Nephron progenitor cell (in vitro differentiated cells): ENCODE results near the gene DRC7.

Source experiments
- DNase-seq: peaks from one replicate; pipeline ENCODE4 v3.0.0; 2021
- H3K27ac Mint-ChIP-seq: 2 replicates; pipeline ENCODE4 v1.8.0; 2021; ENCODE audit warnings: mild to moderate bottlenecking, moderate library complexity, mixed read lengths
- H3K27me3 Mint-ChIP-seq: 2 replicates; pipeline ENCODE4 v1.8.0; 2021; ENCODE audit warnings: mild to moderate bottlenecking, low read depth, mixed read lengths; ENCODE audit not compliant: poor library complexity
- H3K36me3 Mint-ChIP-seq: 2 replicates; pipeline ENCODE4 v1.8.0; 2021; ENCODE audit warnings: low read depth, mixed read lengths
- H3K4me1 Mint-ChIP-seq: 2 replicates; pipeline ENCODE4 v1.8.0; 2021; ENCODE audit warnings: mixed read lengths
- H3K4me3 Mint-ChIP-seq: 2 replicates; pipeline ENCODE4 v1.8.0; 2021; ENCODE audit warnings: mild to moderate bottlenecking, moderate library complexity, mixed read lengths
- H3K9me3 Mint-ChIP-seq: 2 replicates; pipeline ENCODE4 v1.8.0; 2021; ENCODE audit warnings: mild to moderate bottlenecking, moderate library complexity, mixed read lengths
- CTCF ChIP-seq: fragments of 200-600 bp; sonication (generic); IDR thresholded peaks from 2 replicates; pipeline ENCODE4 v1.5.0; 2021; ENCODE audit warnings: antibody characterized with exemption

Gene DRC7

GRCh38 chr16:57677622-57678369 is 16.8 kb upstream of the DRC7 start:
- Mint-ChIP-seq H3K27me3 (peaks cover 5% of the 10 kb centered on the region), H3K4me3 (no peak overlapping the region), H3K27ac (no peak overlapping the region), H3K9me3 (no peaks in the 10 kb centered on the region), H3K36me3 (no peaks in the 10 kb centered on the region), H3K4me1 (peaks cover 56% of the 10 kb centered on the region)
- no peak for TF ChIP-seq CTCF
- no peak for DNase-seq

- Mint-ChIP-seq H3K36me3 (no peaks in the 10 kb centered on the region), H3K27me3 (peaks cover 5% of the 10 kb centered on the region), H3K9me3 (no peaks in the 10 kb centered on the region), H3K4me1 (peaks cover 65% of the 10 kb centered on the region), H3K27ac (no peak overlapping the region), H3K4me3 (no peak overlapping the region)
- no peak for TF ChIP-seq CTCF
- DNase-seq: no peak
Observed at GRCh38 chr16:57679016-57679415, 15.6 kb upstream of the DRC7 start.

- DNase-seq: no peak
- Mint-ChIP-seq H3K36me3 (no peaks in the 10 kb centered on the region), H3K4me3 (no peak overlapping the region), H3K4me1 (peaks cover 65% of the 10 kb centered on the region), H3K9me3 (no peaks in the 10 kb centered on the region), H3K27ac (no peak overlapping the region), H3K27me3 (peaks cover 5% of the 10 kb centered on the region)
- TF ChIP-seq CTCF: no peak
Observed at GRCh38 chr16:57679767-57680482, 14.7 kb upstream of the DRC7 start.

DNA sequence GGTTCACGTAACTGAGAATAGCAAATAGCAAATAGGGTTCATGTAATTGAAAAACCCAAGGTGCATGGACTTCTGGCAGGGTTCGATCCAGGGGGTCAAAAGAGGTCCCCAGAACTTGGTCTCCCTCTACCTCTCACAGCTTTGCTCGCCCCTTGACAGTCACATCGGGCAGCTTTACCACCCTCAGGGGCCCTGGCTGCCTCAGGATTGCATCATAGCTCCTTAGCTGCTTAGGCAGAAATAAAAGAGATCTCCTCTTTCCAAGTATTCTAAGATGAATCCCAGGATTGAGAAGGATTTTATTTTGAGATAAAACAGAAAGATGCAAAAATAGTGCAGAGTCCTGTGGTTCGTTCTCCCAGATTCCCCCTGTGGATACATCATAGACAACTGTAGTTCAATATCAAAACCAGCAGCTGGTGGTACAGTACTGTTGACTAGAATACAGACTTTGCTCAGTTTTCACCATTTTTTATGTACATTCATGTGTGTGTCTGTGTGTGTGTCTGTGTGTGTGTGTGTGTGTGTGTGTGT is 13.7 kb upstream of the DRC7 start:
- H3K27ac Mint-ChIP-seq: no peak overlapping the region

DNA sequence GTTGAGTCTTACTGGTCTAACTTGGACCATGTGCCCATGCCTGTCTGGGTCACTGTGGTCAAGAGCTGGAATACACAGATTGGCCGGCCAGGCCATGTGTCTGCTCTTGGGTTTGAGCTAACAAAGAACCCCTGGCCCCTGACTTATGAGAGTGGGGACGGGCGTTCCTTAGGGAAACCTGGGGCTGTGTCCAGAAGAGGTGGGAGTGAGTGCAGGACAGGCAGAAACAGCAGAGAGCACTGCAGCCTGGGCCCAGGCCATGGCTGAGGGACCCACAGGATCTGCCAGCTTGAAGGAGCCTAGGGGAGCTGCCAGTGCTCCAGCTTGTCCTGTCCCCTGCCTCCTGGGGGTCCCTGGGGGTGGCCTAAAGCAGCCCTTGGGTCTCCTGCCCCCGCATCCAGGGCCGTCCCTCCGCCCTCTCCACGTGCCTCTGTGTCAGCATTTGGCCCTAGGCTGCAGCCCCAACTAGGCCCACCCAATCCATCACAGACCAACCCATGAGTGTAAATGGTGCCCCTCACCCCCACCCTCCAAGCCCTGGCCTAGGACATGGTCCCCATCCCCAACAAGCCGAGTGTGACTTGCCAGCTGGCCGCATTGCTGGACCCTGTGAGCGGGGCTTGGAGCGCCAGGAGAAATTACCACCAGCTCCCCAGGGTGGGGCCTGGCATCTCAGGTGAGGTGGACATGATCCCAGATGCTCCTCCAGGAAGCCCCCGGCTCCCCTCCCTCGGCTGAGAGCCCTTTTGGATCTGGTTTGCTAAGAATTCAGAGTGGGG is 12.5 kb upstream of the DRC7 start:
- H3K4me3 Mint-ChIP-seq: no peak overlapping the region
- no peak overlapping the region for H3K27ac Mint-ChIP-seq
- H3K9me3 Mint-ChIP-seq: no peaks in the 10 kb centered on the region
- TF ChIP-seq CTCF: no peak
- H3K36me3 Mint-ChIP-seq: no peaks in the 10 kb centered on the region
- no peak for DNase-seq
- peaks cover 58% of the 10 kb centered on the region for H3K4me1 Mint-ChIP-seq
- no peaks in the 10 kb centered on the region for H3K27me3 Mint-ChIP-seq

More for the DNA sequence above, 13.7 kb upstream of the DRC7 start:
- no peaks in the 10 kb centered on the region for H3K9me3 Mint-ChIP-seq
- H3K4me3 Mint-ChIP-seq: no peak overlapping the region
- DNase-seq: no peak
- H3K27me3 Mint-ChIP-seq: peaks cover 2% of the 10 kb centered on the region
- TF ChIP-seq CTCF: no peak
- no peaks in the 10 kb centered on the region for H3K36me3 Mint-ChIP-seq
- peaks cover 61% of the 10 kb centered on the region for H3K4me1 Mint-ChIP-seq
